Esophagus muscularis mucosa (tissue), 4 donors: ENCODE data around the gene ZNF853. TPM values are rescaled to one million over a fixed set of nuclear protein-coding genes. Genes with fewer than 3 reads are reported as not detected.

Experiments
- DNase-seq: peaks from one replicate; pipeline ENCODE4 v3.0.0-alpha.2; 2017; ENCODE audit errors: extremely low spot score
- H3K27ac ChIP-seq, 4 donors: fragments of 200-600 bp; sonication (generic); replicated peaks in 1 of 4; 1 replicate in 3 of 4; 2 replicates in 1 of 4; pipeline ENCODE4 v1.5.1; 2016 to 2019; ENCODE audit warnings: mild to moderate bottlenecking in 1 of 4
- H3K27me3 ChIP-seq, 4 donors: fragments of 200-600 bp; sonication (generic); one replicate each; pipeline versions ENCODE4 v1.5.1 to v1.6.0; 2016 to 2019
- H3K36me3 ChIP-seq, 4 donors: fragments of 200-600 bp; sonication (generic); one replicate each; pipeline ENCODE4 v1.5.1; 2016 to 2019
- H3K4me1 ChIP-seq, 4 donors: fragments of 200-600 bp; sonication (generic); one replicate each; pipeline ENCODE4 v1.5.1; 2016 to 2019
- H3K4me3 ChIP-seq, 4 donors: fragments of 200-600 bp; sonication (generic); 1 replicate in 2 of 4; 2 replicates in 2 of 4; pipeline ENCODE4 v1.5.1; 2016 to 2019; ENCODE audit warnings: mild to moderate bottlenecking in 4 of 4, moderate library complexity in 1 of 4
- H3K9me3 ChIP-seq, 4 donors: fragments of 200-600 bp; sonication (generic); 1 replicate in 3 of 4; 2 replicates in 1 of 4; pipeline ENCODE4 v1.5.1; 2016 to 2019
- EP300 ChIP-seq: sonication (generic); formaldehyde crosslinking; IDR thresholded peaks from one replicate; pipeline ENCODE4 v1.6.1; 2017; ENCODE audit warnings: antibody characterized with exemption
- POLR2A ChIP-seq: fragments of 450-650 bp; IDR thresholded peaks from one replicate; pipeline ENCODE4 v1.6.1; 2017; ENCODE audit warnings: antibody characterized with exemption, moderate library complexity, mild to moderate bottlenecking, low read depth
- POLR2AphosphoS5 ChIP-seq, 2 donors: sonication (generic); formaldehyde crosslinking; IDR thresholded peaks; one replicate each; pipeline ENCODE4 v1.6.1; 2017; ENCODE audit warnings: antibody characterized with exemption in 2 of 2
- WGBS: methylation state at CpG from one replicate; pipeline ENCODE4 v1.1.5; 2018; 5-methylcytosine and 5-hydroxymethylcytosine counted together
- intact Hi-C: fragments of 100-400 bp; cut with DNase I; formaldehyde crosslinking; loops from one replicate; pipeline ENCODE4 v1.15.1; 2023
- total RNA-seq, 4 donors: library from RNA; depleted of rRNA; stranded (reverse); fragments of >200 nt; gene quantifications; one replicate each; pipeline versions ENCODE4 v1.1.0 to v1.2.1, GENCODE V29; 2016
- TF ChIP-seq, protein P1 (sequence below), 3 experiments: fragments of 200-600 bp in 2 of 3; fragments of 450-650 bp in 1 of 3; sonication (generic) in 2 of 3; IDR thresholded peaks; one replicate each; pipeline ENCODE4 v1.5.1; 2017 to 2019; ENCODE audit warnings: antibody characterized with exemption in 3 of 3, mild to moderate bottlenecking in 2 of 3, moderate library complexity in 1 of 3

Gene ZNF853
- total RNA-seq, 4 donors from 2014 or later = 13.7 to 38.6 (median 23.6) TPM

GRCh38 chr7:6622134-6622710, 6.8 kb downstream of the ZNF853 start:
- TF ChIP-seq POLR2AphosphoS5 (IDR thresholded peaks at IDR 0.05) (no peak), EP300 (no peak), POLR2A (no peak)
- TF ChIP-seq, protein P1, sequence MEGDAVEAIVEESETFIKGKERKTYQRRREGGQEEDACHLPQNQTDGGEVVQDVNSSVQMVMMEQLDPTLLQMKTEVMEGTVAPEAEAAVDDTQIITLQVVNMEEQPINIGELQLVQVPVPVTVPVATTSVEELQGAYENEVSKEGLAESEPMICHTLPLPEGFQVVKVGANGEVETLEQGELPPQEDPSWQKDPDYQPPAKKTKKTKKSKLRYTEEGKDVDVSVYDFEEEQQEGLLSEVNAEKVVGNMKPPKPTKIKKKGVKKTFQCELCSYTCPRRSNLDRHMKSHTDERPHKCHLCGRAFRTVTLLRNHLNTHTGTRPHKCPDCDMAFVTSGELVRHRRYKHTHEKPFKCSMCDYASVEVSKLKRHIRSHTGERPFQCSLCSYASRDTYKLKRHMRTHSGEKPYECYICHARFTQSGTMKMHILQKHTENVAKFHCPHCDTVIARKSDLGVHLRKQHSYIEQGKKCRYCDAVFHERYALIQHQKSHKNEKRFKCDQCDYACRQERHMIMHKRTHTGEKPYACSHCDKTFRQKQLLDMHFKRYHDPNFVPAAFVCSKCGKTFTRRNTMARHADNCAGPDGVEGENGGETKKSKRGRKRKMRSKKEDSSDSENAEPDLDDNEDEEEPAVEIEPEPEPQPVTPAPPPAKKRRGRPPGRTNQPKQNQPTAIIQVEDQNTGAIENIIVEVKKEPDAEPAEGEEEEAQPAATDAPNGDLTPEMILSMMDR (IDR thresholded peaks at IDR 0.05) = no peak
- DNase-seq = no peak
- H3K4me3 ChIP-seq = no peak overlapping the region
- H3K36me3 ChIP-seq = peaks cover 13 to 63% (median 40%) of the 10 kb centered on the region in 4 donors
- whole genome bisulfite sequencing = 90% methylated on average over 13 of the region's 67 CpGs
- no peak overlapping the region for H3K27ac ChIP-seq
- intact Hi-C loops = no loop called here
- H3K9me3 ChIP-seq = no peaks in the 10 kb centered on the region
- H3K27me3 ChIP-seq = no peaks in the 10 kb centered on the region
- H3K4me1 ChIP-seq = peaks cover 0 to 4% (median 0%) of the 10 kb centered on the region in 4 donors

DNA sequence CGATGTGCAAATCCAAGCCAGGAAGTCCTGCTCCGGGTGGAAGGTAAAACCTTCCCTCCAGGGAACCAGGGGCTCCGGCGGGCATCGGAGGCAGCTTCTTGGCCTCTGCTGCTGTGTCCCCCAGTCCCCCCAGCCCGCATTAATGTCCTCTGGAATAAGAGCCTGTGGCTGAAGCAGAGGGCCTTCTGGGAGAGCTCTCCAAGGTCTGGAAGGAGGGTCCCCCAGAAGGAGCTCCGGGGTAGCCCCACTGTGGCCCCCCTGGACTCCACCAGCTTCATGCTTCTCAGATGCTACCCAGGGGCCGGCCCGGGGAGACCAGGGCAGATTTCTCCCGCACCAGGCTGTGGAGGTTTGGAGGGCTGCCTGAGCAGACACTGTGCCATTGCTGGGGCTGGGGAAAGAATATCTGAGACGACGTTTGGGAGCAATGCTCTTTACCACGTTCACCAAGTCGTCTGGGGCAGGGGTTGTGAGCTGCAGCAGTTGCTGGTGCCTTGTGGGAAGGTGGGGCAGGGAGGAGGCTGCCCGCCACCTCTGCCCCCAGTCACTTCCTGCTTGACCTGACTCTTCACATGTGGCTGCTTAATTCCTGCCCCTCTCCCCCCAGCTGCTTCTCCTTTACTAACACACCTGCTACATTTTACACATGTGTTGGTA, 8.3 kb downstream of the ZNF853 start:
- H3K4me1 ChIP-seq = no peaks in the 10 kb centered on the region
- TF ChIP-seq, protein P1 (IDR thresholded peaks at IDR 0.05) = no peak
- TF ChIP-seq POLR2A (no peak), POLR2AphosphoS5 (IDR thresholded peaks at IDR 0.05) (no peak), EP300 (no peak)
- no peaks in the 10 kb centered on the region for H3K9me3 ChIP-seq
- H3K27me3 ChIP-seq = no peaks in the 10 kb centered on the region
- DNase-seq = no peak
- intact Hi-C loops = no loop called here
- peaks cover 13 to 51% (median 35%) of the 10 kb centered on the region in 4 donors for H3K36me3 ChIP-seq
- H3K27ac ChIP-seq = no peak overlapping the region
- no peak overlapping the region for H3K4me3 ChIP-seq
- 64% methylated on average over 10 of the region's 15 CpGs for WGBS

- TF ChIP-seq POLR2AphosphoS5 (IDR thresholded peaks at IDR 0.05) (no peak), EP300 (no peak), POLR2A (no peak)
- TF ChIP-seq, protein P1 (IDR thresholded peaks at IDR 0.05) = no peak
- no peaks in the 10 kb centered on the region for H3K27me3 ChIP-seq
- no peaks in the 10 kb centered on the region for H3K9me3 ChIP-seq
- no peak overlapping the region for H3K4me3 ChIP-seq
- intact Hi-C loops = no loop called here
- DNase-seq = no peak
- 83% methylated on average over 3 of the region's 3 CpGs for WGBS
- H3K27ac ChIP-seq = no peak overlapping the region
- H3K4me1 ChIP-seq = no peaks in the 10 kb centered on the region
- H3K36me3 ChIP-seq = peaks cover 13 to 51% (median 35%) of the 10 kb centered on the region in 4 donors
Observed at GRCh38 chr7:6624246-6624611, 8.8 kb downstream of the ZNF853 start.

GRCh38 chr7:6628045-6628444, 12.6 kb downstream of the ZNF853 start:
- no peaks in the 10 kb centered on the region for H3K9me3 ChIP-seq
- no peak for DNase-seq
- TF ChIP-seq EP300 (no peak), POLR2AphosphoS5 (IDR thresholded peaks at IDR 0.05) (no peak), POLR2A (no peak)
- TF ChIP-seq, protein P1 (IDR thresholded peaks at IDR 0.05) = no peak
- no peak overlapping the region for H3K4me3 ChIP-seq
- H3K27ac ChIP-seq = no peak overlapping the region
- H3K27me3 ChIP-seq = no peaks in the 10 kb centered on the region
- peaks cover 8 to 25% (median 12%) of the 10 kb centered on the region in 4 donors for H3K36me3 ChIP-seq
- intact Hi-C loops = no loop called here
- H3K4me1 ChIP-seq = no peaks in the 10 kb centered on the region
- WGBS = 96% methylated on average over 6 of the region's 6 CpGs
